Activated CD4-positive, alpha-beta T cell treated with anti-CD3 and anti-CD28 coated beads for 1 hour (primary cell): ENCODE data around the gene SFMBT2.

Experiments
- DNase-seq: peaks from one replicate; pipeline ENCODE4 v3.0.0-alpha.2; 2020

The SFMBT2 gene

GRCh38 chr10:7362471-7362870 lies 48.4 kb downstream of the SFMBT2 start:
- no peak for DNase-seq

- no peak for DNase-seq
Observed at GRCh38 chr10:7361316-7361715, 49.5 kb downstream of the SFMBT2 start.

- no peak for DNase-seq
Observed at GRCh38 chr10:7359954-7360353, 50.9 kb downstream of the SFMBT2 start.

- DNase-seq: no peak
Observed at GRCh38 chr10:7359356-7359755, 51.5 kb downstream of the SFMBT2 start.

- DNase-seq: no peak
Observed at GRCh38 chr10:7357193-7357592, 53.6 kb downstream of the SFMBT2 start.

GRCh38 chr10:7354330-7355047 lies 56.3 kb downstream of the SFMBT2 start:
- no peak for DNase-seq

- DNase-seq: no peak
Observed at GRCh38 chr10:7351894-7352293, 58.9 kb downstream of the SFMBT2 start.

GRCh38 chr10:7350541-7351195 lies 60.2 kb downstream of the SFMBT2 start:
- DNase-seq: no peak

- no peak for DNase-seq
Observed at GRCh38 chr10:7345717-7346116, 65.1 kb downstream of the SFMBT2 start.

GRCh38 chr10:7343040-7343439 lies 67.8 kb downstream of the SFMBT2 start:
- no peak for DNase-seq

GRCh38 chr10:7340179-7340874 lies 70.5 kb downstream of the SFMBT2 start:
- DNase-seq: no peak

GRCh38 chr10:7339510-7339909 lies 71.3 kb downstream of the SFMBT2 start:
- no peak for DNase-seq

GRCh38 chr10:7338469-7338868 lies 72.4 kb downstream of the SFMBT2 start:
- no peak for DNase-seq

- no peak for DNase-seq
Observed at GRCh38 chr10:7337431-7338171, 73.2 kb downstream of the SFMBT2 start.

- no peak for DNase-seq
Observed at GRCh38 chr10:7335977-7336376, 74.9 kb downstream of the SFMBT2 start.

GRCh38 chr10:7334642-7334964 lies 76.2 kb downstream of the SFMBT2 start:
- DNase-seq: no peak

GRCh38 chr10:7333961-7334641 lies 76.7 kb downstream of the SFMBT2 start:
- no peak for DNase-seq

- no peak for DNase-seq
Observed at GRCh38 chr10:7329219-7329618, 81.6 kb downstream of the SFMBT2 start.

GRCh38 chr10:7327885-7328284 lies 82.9 kb downstream of the SFMBT2 start:
- DNase-seq: no peak

GRCh38 chr10:7322623-7323022 lies 88.2 kb downstream of the SFMBT2 start:
- no peak for DNase-seq

- no peak for DNase-seq
Observed at GRCh38 chr10:7320072-7320471, 90.8 kb downstream of the SFMBT2 start.

- DNase-seq: no peak
Observed at GRCh38 chr10:7319632-7320031, 91.2 kb downstream of the SFMBT2 start.

GRCh38 chr10:7318836-7319235 lies 92.0 kb downstream of the SFMBT2 start:
- DNase-seq: no peak
